HG03521 (cell line): ENCODE results near the gene KCNQ2.

Experiments used
- ATAC-seq: cut with Tn5 transposase; IDR thresholded peaks from one replicate; pipeline ENCODE4 v1.9.1; 2021; ENCODE audit warnings: mild to moderate bottlenecking, moderate library complexity; ENCODE audit not compliant: unreplicated experiment

The KCNQ2 gene

GRCh38 chr20:63471717-63471980 is 806 bp downstream of the KCNQ2 start:
- ATAC-seq = no peak

GRCh38 chr20:63471002-63471716 is 1.3 kb downstream of the KCNQ2 start:
- ATAC-seq = no peak

- no peak for ATAC-seq
Observed at GRCh38 chr20:63470410-63470809, 2.0 kb downstream of the KCNQ2 start.

- no peak for ATAC-seq
Observed at GRCh38 chr20:63469713-63470101, 2.7 kb downstream of the KCNQ2 start.

GRCh38 chr20:63469019-63469712 is 3.3 kb downstream of the KCNQ2 start:
- no peak for ATAC-seq

GRCh38 chr20:63468421-63468820 is 4.0 kb downstream of the KCNQ2 start:
- no peak for ATAC-seq

GRCh38 chr20:63467294-63468083 is 5.0 kb downstream of the KCNQ2 start:
- no peak for ATAC-seq

GRCh38 chr20:63466861-63467260 is 5.6 kb downstream of the KCNQ2 start:
- ATAC-seq = no peak

GRCh38 chr20:63466250-63466825 is 6.1 kb downstream of the KCNQ2 start:
- ATAC-seq = no peak

GRCh38 chr20:63465380-63466249 is 6.8 kb downstream of the KCNQ2 start:
- no peak for ATAC-seq

- no peak for ATAC-seq
Observed at GRCh38 chr20:63464289-63464635, 8.2 kb downstream of the KCNQ2 start.

- ATAC-seq = no peak
Observed at GRCh38 chr20:63463400-63464288, 8.8 kb downstream of the KCNQ2 start.

GRCh38 chr20:63462244-63462643 is 10.2 kb downstream of the KCNQ2 start:
- ATAC-seq = no peak

GRCh38 chr20:63461104-63461763 is 11.2 kb downstream of the KCNQ2 start:
- no peak for ATAC-seq

- ATAC-seq = no peak
Observed at GRCh38 chr20:63459070-63459380, 13.4 kb downstream of the KCNQ2 start.

- ATAC-seq = no peak
Observed at GRCh38 chr20:63458170-63459069, 14.0 kb downstream of the KCNQ2 start.

GRCh38 chr20:63457737-63458136 is 14.7 kb downstream of the KCNQ2 start:
- ATAC-seq = no peak
